NCI-H128 (cell line): ENCODE data around the gene TMEFF2.

Experiments
- DNase-seq: peaks from one replicate; lab custom pipeline; 2025; ENCODE audit not compliant: unreplicated experiment; lab: John Stamatoyannopoulos, UW

Gene TMEFF2

GRCh38 chr2:192017844-192018243 is 176.9 kb downstream of the TMEFF2 start:
- no peak for DNase-seq

- DNase-seq: no peak
Observed at GRCh38 chr2:192016265-192016664, 178.5 kb downstream of the TMEFF2 start.

DNA sequence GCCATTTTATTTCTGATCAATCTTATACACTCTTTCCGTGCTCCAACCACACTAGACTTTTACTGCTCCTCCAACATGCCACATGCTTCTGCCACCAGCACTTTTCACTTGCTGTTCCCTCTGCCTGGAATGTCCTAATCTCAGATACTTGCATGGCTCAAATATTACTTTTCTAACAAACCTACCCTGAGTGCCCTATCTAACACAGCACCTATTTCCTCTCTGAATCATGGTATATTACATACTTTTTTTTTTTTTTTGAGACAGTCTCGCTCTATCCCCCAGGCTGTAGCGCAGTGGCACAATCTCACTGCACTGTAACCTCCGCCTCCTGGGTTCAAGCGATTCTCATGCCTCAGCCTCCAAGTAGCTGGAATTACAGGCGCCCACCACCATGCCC is 181.5 kb downstream of the TMEFF2 start:
- DNase-seq: no peak

GRCh38 chr2:192011196-192011595 is 183.5 kb downstream of the TMEFF2 start:
- DNase-seq: no peak

- no peak for DNase-seq
Observed at GRCh38 chr2:192010073-192010472, 184.7 kb downstream of the TMEFF2 start.

GRCh38 chr2:192007581-192008228 is 187.0 kb downstream of the TMEFF2 start:
- DNase-seq: no peak

- DNase-seq: no peak
Observed at GRCh38 chr2:192005211-192005610, 189.5 kb downstream of the TMEFF2 start.

DNA sequence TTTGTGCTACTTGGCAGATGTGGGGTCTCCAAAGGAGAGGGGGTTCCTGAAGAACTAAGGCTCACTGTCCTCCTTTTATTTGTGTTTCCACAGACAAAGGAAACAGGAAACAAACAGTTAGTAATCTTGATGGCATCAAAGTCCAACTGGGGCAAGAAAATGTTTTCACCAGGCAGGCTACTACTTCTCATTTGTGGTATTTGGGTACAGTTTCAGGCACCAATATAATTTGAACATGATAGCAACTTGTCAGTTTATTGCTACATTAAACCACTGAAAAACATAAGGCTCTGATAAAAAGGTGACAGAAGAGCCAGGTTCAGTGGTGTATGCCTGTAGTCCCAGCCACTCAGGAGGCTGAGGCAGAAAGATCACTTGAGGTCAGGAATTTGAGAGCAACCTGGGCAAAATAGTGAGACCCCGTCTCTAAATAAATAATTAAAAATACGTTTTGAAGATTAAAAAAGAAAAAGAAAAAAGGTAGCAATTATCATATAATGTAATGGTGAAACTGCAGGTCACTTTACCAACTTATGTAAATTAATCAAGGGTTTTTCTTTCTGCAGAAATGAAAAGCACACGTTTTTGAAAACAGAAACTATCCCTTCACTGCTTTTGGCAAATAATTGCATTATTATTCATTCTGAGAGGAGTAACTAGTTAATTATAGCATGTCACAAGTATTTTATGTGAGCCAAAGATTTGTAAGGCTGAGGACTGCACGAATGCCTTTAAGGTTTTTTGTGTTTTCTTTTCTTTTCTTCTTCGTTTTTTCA is 190.4 kb downstream of the TMEFF2 start:
- no peak for DNase-seq

- DNase-seq: no peak
Observed at GRCh38 chr2:192002418-192002817, 192.3 kb downstream of the TMEFF2 start.

GRCh38 chr2:192000196-192000980 is 194.3 kb downstream of the TMEFF2 start:
- no peak for DNase-seq

- DNase-seq: no peak
Observed at GRCh38 chr2:191999101-191999841, 195.5 kb downstream of the TMEFF2 start.

GRCh38 chr2:191995285-191995684 is 199.4 kb downstream of the TMEFF2 start:
- no peak for DNase-seq

GRCh38 chr2:191994749-191995148 is 200.0 kb downstream of the TMEFF2 start:
- no peak for DNase-seq

DNA sequence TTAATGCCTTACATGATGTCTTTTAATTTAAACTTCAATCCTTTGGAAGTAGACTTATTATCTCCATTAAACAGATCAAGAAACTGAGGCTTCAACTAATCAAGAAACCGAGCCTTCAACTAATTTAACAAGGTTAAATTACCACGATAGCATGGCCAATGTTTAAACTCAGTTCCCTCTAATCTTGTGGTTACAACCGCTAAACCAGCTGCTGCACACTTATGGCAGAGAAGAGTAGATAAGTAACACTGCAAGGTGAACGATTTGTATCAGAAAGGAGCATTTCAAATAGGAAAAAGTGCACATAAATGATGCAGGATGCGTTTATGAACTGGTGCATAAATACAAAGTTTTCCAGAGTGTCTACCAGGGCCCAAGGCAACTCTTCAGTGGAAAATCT is 203.3 kb downstream of the TMEFF2 start:
- DNase-seq: no peak

- DNase-seq: no peak
Observed at GRCh38 chr2:191985740-191986139, 209.0 kb downstream of the TMEFF2 start.

DNA sequence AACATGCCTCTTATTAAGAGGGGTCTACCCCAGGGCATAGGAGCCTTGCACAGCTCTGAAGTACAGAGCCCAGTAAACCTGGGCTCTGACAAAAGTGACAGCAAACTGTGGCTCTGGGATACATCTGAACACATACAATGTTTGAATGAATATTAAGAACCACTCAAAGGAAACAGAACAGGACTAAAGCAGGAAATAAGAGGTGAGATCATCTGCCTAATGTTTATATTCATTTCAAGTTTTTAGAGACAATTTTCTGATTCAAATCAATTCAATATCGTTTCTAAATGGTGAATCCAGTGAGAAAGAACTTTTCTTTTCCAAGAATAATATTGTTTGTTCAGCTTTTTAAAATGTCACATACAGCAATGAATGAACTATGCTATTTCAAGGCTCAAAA is 211.1 kb downstream of the TMEFF2 start:
- DNase-seq: no peak

- no peak for DNase-seq
Observed at GRCh38 chr2:191983186-191983585, 211.5 kb downstream of the TMEFF2 start.

DNA sequence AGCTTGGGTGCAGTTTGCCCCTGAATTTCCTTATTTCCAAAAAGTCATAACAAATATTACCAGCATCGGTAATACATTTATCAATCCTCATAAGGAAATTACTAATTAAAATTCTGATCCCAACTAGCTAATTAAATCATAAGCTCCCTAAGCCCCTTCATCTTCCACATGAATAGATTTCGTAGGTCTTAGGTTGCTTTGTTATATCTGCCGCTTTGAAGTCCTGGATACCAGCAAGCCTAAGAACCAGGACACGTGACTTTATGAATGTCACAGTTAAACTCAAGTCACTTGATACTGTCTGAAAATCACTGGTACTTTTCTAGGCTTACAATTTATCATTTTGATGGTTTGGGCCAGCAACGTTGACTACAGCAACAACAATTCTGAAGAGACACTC is 213.0 kb downstream of the TMEFF2 start:
- DNase-seq: no peak

GRCh38 chr2:191980483-191980882 is 214.2 kb downstream of the TMEFF2 start:
- no peak for DNase-seq

DNA sequence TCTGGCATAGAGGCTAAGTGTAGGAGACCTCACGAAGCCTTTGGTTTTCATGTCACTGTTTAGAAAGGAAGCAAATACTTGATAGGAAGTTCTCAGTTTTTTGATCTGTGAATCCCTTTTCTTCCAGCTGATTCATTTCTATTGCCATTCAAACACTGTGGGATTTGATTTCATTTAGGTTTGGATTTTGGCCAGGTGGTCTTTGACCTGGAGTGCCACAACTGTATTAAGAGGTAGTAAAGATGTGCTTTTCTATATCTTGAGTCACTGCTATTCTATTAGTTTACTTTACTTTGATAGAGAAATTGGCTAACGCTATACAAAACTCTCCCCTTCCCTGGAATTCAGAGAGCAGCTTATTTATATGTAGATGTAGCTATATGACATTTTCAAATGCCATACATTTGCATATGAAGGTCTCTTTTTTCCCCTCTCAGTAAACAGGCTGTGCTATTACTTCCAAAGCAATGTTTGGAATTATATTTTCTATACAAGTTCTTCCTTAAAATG is 215.5 kb downstream of the TMEFF2 start:
- no peak for DNase-seq

DNA sequence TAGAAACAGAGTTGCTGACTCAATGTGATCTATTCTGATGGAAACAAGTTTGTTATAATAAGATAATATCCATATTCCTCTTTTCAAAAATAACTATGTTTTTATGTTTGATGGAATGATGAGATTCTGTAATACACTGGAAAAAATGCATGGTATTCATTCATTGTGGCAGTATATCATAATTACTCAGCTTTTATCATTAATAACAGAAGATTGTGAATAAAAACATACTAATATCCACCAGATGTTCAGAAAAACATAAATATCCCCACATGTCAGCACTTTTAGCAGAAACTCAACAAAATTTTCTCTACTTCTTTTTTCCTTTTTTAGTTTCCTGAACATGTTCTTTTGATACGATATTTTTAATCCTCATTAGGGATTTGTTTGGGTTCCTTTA is 217.0 kb downstream of the TMEFF2 start:
- DNase-seq: no peak
